Peyer's patch (tissue), 4 donors: ENCODE measurements around the gene USF2.

Source experiments
- POLR2A ChIP-seq, 2 donors: fragments of 450-650 bp; IDR thresholded peaks; one replicate each; pipeline ENCODE4 v1.5.1; 2017; ENCODE audit warnings: antibody characterized with exemption in 2 of 2, mild to moderate bottlenecking in 2 of 2, moderate library complexity in 2 of 2
- TF ChIP-seq, protein P1 (sequence below), 6 experiments: fragments of 450-650 bp in 4 of 6; fragments of 200-600 bp in 2 of 6; sonication (generic) in 1 of 6; IDR thresholded peaks; one replicate each; pipeline ENCODE4 v1.5.1; 2017 to 2019; ENCODE audit warnings: antibody characterized with exemption in 6 of 6, mild to moderate bottlenecking in 3 of 6, moderate library complexity in 1 of 6

DNA sequence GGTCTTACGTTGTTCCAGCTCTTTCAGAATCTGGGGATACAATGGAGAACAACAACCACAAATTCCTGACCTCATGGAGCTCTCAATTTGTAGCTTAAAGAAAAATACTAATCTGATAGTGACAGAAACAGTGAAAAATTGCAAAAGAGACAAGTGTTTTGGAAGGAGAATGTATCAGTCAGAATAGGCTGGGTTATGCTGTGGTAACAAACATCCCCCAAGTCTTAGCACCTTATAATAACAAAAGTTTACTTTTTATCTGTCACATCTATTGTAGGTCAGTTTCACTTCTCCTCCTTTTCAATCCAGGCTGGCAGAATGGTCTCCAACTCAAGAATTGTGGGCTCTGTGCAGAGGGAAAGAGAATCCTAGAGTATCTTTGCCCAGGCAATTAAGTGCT is 49.8 kb upstream of the USF2 start:
- TF ChIP-seq, protein P1, sequence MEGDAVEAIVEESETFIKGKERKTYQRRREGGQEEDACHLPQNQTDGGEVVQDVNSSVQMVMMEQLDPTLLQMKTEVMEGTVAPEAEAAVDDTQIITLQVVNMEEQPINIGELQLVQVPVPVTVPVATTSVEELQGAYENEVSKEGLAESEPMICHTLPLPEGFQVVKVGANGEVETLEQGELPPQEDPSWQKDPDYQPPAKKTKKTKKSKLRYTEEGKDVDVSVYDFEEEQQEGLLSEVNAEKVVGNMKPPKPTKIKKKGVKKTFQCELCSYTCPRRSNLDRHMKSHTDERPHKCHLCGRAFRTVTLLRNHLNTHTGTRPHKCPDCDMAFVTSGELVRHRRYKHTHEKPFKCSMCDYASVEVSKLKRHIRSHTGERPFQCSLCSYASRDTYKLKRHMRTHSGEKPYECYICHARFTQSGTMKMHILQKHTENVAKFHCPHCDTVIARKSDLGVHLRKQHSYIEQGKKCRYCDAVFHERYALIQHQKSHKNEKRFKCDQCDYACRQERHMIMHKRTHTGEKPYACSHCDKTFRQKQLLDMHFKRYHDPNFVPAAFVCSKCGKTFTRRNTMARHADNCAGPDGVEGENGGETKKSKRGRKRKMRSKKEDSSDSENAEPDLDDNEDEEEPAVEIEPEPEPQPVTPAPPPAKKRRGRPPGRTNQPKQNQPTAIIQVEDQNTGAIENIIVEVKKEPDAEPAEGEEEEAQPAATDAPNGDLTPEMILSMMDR (IDR thresholded peaks at IDR 0.05) = no peak
- TF ChIP-seq POLR2A (IDR thresholded peaks at IDR 0.05) = no peak
